Esophagus (tissue), 2 donors: ENCODE data around the gene RBM22. TPM values are rescaled to one million over a fixed set of nuclear protein-coding genes. Genes with fewer than 3 reads are reported as not detected.

Source experiments
- H3K27ac ChIP-seq, 2 donors: one replicate each; pipeline ENCODE4 v1.5.1; 2013; ENCODE audit warnings: low read depth in 2 of 2, mild to moderate bottlenecking in 2 of 2, inconsistent platforms in 1 of 2, low read length in 1 of 2, moderate library complexity in 1 of 2
- H3K27me3 ChIP-seq, 2 donors: one replicate each; pipeline ENCODE4 v1.6.1; 2013; ENCODE audit warnings: low read length in 2 of 2, control low read depth in 1 of 2, mild to moderate bottlenecking in 1 of 2; ENCODE audit not compliant: insufficient read depth in 2 of 2, control insufficient read depth in 1 of 2
- H3K36me3 ChIP-seq, 2 donors: one replicate each; pipeline ENCODE4 v1.6.1; 2013; ENCODE audit warnings: low read length in 1 of 2; ENCODE audit not compliant: control insufficient read depth in 2 of 2, insufficient read depth in 2 of 2
- H3K4me1 ChIP-seq, 2 donors: one replicate each; pipeline ENCODE4 v1.6.1; 2013; ENCODE audit warnings: low read length in 1 of 2; ENCODE audit not compliant: control insufficient read depth in 2 of 2, insufficient read depth in 2 of 2
- H3K4me3 ChIP-seq, 2 donors: one replicate each; pipeline ENCODE4 v1.5.1; 2013; ENCODE audit warnings: low read length in 2 of 2, mild to moderate bottlenecking in 2 of 2, low read depth in 1 of 2, moderate library complexity in 1 of 2
- H3K9me3 ChIP-seq, 2 donors: one replicate each; pipeline ENCODE4 v1.6.1; 2013; ENCODE audit warnings: mild to moderate bottlenecking in 2 of 2, low read depth in 1 of 2, low read length in 1 of 2, moderate library complexity in 1 of 2; ENCODE audit not compliant: control insufficient read depth in 2 of 2, insufficient read depth in 1 of 2
- WGBS, 2 donors: extraction: QIAGEN DNeasy Blood & Tissue Kit; methylation state at CpG; one replicate each; pipeline ENCODE4 v1.1.7; 2013; 5-methylcytosine and 5-hydroxymethylcytosine counted together
- polyA plus RNA-seq, 2 donors: library from polyadenylated mRNA; stranded (reverse); fragments of 200-250 nt; gene quantifications; one replicate each; pipeline ENCODE4 v1.2.3, GENCODE V29; 2013
- donor health status: healthy with polysubstance abuse.
- donor health status: Bipolar disorder and iron deficiency.

Gene RBM22
- polyA plus RNA-seq, 2 donors: 16.2 to 18.4 TPM

- 73 to 74% methylated on average over 25 of the region's 25 CpGs for WGBS, 2 donors
- peaks cover 0 to 6% of the 10 kb centered on the region in 2 donors for H3K36me3 ChIP-seq
- no peaks in the 10 kb centered on the region for H3K9me3 ChIP-seq
- H3K4me3 ChIP-seq: no peak overlapping the region
- no peaks in the 10 kb centered on the region for H3K27me3 ChIP-seq
- H3K27ac ChIP-seq: no peak overlapping the region
- H3K4me1 ChIP-seq: peaks cover 3 to 4% of the 10 kb centered on the region in 2 donors
These were observed 53.3 kb downstream of the RBM22 start for GRCh38 chr5:150647275-150648251.

- Histone ChIP-seq H3K4me1 (peaks cover 8 to 20% of the 10 kb centered on the region in 2 donors), H3K9me3 (no peaks in the 10 kb centered on the region), H3K27ac (peak overlapping the region in 1 of 2 donors; percentile 6), H3K27me3 (no peaks in the 10 kb centered on the region), H3K36me3 (peaks cover 0 to 6% of the 10 kb centered on the region in 2 donors), H3K4me3 (no peak overlapping the region)
- WGBS, 2 donors: 58 to 72% methylated on average over 4 of the region's 4 CpGs
These were observed 55.7 kb downstream of the RBM22 start for GRCh38 chr5:150645070-150645700.

- H3K27me3 ChIP-seq: no peaks in the 10 kb centered on the region
- H3K27ac ChIP-seq: peak overlapping the region; percentile 12 to 34
- peaks cover 0 to 3% of the 10 kb centered on the region in 2 donors for H3K36me3 ChIP-seq
- no peaks in the 10 kb centered on the region for H3K9me3 ChIP-seq
- no peak overlapping the region for H3K4me3 ChIP-seq
- WGBS, 2 donors: 42 to 47% methylated on average over 2 of the region's 2 CpGs
- H3K4me1 ChIP-seq: peaks cover 12 to 25% of the 10 kb centered on the region in 2 donors
These were observed 56.3 kb downstream of the RBM22 start for GRCh38 chr5:150644514-150644913.

- 78 to 79% methylated on average over 5 of the region's 5 CpGs for WGBS, 2 donors
- Histone ChIP-seq H3K27me3 (no peaks in the 10 kb centered on the region), H3K4me1 (peaks cover 14 to 29% of the 10 kb centered on the region in 2 donors), H3K4me3 (no peak overlapping the region), H3K9me3 (no peaks in the 10 kb centered on the region), H3K36me3 (peaks cover 0 to 3% of the 10 kb centered on the region in 2 donors), H3K27ac (peak overlapping the region in 1 of 2 donors; percentile 34)
These were observed 56.8 kb downstream of the RBM22 start for GRCh38 chr5:150644058-150644457.

- Histone ChIP-seq H3K36me3 (no peaks in the 10 kb centered on the region), H3K9me3 (no peaks in the 10 kb centered on the region), H3K4me1 (peaks cover 16 to 29% of the 10 kb centered on the region in 2 donors), H3K27ac (peak overlapping the region; percentile 11 to 43), H3K27me3 (no peaks in the 10 kb centered on the region), H3K4me3 (no peak overlapping the region)
- WGBS, 2 donors: 79 to 84% methylated on average over 12 of the region's 12 CpGs
These were observed 57.7 kb downstream of the RBM22 start for GRCh38 chr5:150642991-150643710.

- 23 to 36% methylated on average over 5 of the region's 5 CpGs for WGBS, 2 donors
- Histone ChIP-seq H3K27me3 (no peaks in the 10 kb centered on the region), H3K4me1 (peaks cover 16 to 29% of the 10 kb centered on the region in 2 donors), H3K4me3 (no peak overlapping the region), H3K9me3 (no peaks in the 10 kb centered on the region), H3K27ac (peak overlapping the region; percentile 43 to 68), H3K36me3 (no peaks in the 10 kb centered on the region)
These were observed 58.3 kb downstream of the RBM22 start for GRCh38 chr5:150642567-150642927.

GRCh38 chr5:150641824-150642566 lies 58.9 kb downstream of the RBM22 start:
- Histone ChIP-seq H3K4me3 (no peak overlapping the region), H3K9me3 (no peaks in the 10 kb centered on the region), H3K27me3 (no peaks in the 10 kb centered on the region), H3K4me1 (peaks cover 16 to 29% of the 10 kb centered on the region in 2 donors), H3K36me3 (no peaks in the 10 kb centered on the region), H3K27ac (peak overlapping the region; percentile 43 to 68)
- WGBS, 2 donors: 69 to 71% methylated on average over 5 of the region's 5 CpGs

- peak overlapping the region; percentile 68 to 93 for H3K27ac ChIP-seq
- H3K4me3 ChIP-seq: no peak overlapping the region
- no peaks in the 10 kb centered on the region for H3K27me3 ChIP-seq
- H3K36me3 ChIP-seq: no peaks in the 10 kb centered on the region
- WGBS, 2 donors: 55 to 64% methylated on average over 9 of the region's 9 CpGs
- no peaks in the 10 kb centered on the region for H3K9me3 ChIP-seq
- H3K4me1 ChIP-seq: peaks cover 16 to 29% of the 10 kb centered on the region in 2 donors
These were observed 59.8 kb downstream of the RBM22 start for GRCh38 chr5:150641006-150641570.
